ENCODE data around the gene ZNF100.
"Not testable (repeated sequence)": the region's sequence is repeated elsewhere in the genome, so short reads cannot be mapped to it uniquely, and the experiment has no call there.

The ZNF100 gene

GRCh38 chr19:21704320-21704719, 63.1 kb downstream of the ZNF100 start:
- no peak for DNase-seq (ENCODE audit: low read depth)

GRCh38 chr19:21699197-21699596, 68.2 kb downstream of the ZNF100 start:
- DNase-seq (ENCODE audit: low read depth) = no peak

- DNase-seq (ENCODE audit: low read depth) = no peak
Measured at GRCh38 chr19:21698215-21698614, 69.2 kb downstream of the ZNF100 start.

GRCh38 chr19:21697698-21698097, 69.7 kb downstream of the ZNF100 start:
- DNase-seq (ENCODE audit: low read depth) = no peak

GRCh38 chr19:21694171-21694906, 73.0 kb downstream of the ZNF100 start:
- no peak for DNase-seq (ENCODE audit: low read depth)

GRCh38 chr19:21693399-21693798, 74.0 kb downstream of the ZNF100 start:
- DNase-seq (ENCODE audit: low read depth) = no peak

- DNase-seq (ENCODE audit: low read depth) = no peak
Measured at GRCh38 chr19:21691661-21692060, 75.7 kb downstream of the ZNF100 start.

- no peak for DNase-seq (ENCODE audit: low read depth)
Measured at GRCh38 chr19:21688464-21688863, 78.9 kb downstream of the ZNF100 start.

GRCh38 chr19:21680671-21681070, 86.7 kb downstream of the ZNF100 start:
- no peak for DNase-seq (ENCODE audit: low read depth)

- DNase-seq (ENCODE audit: low read depth) = no peak
Measured at GRCh38 chr19:21680026-21680425, 87.4 kb downstream of the ZNF100 start.

- no peak for DNase-seq (ENCODE audit: low read depth)
Measured at GRCh38 chr19:21677696-21678418, 89.5 kb downstream of the ZNF100 start.

GRCh38 chr19:21674454-21674853, 92.9 kb downstream of the ZNF100 start:
- no peak for DNase-seq (ENCODE audit: low read depth)

GRCh38 chr19:21673479-21673878, 93.9 kb downstream of the ZNF100 start:
- not testable (repeated sequence) for DNase-seq (ENCODE audit: low read depth)
